Inflammatory macrophage (primary cell): ENCODE measurements around the gene ZBTB7B.
A peak's percentile ranks its signal among the peaks of the same experiment; 100 is the strongest.

Experiments
- DNase-seq, 2 donors: peaks; one replicate each; pipeline ENCODE4 v3.0.0-alpha.2; 2020 to 2022

ZBTB7B gene

DNA sequence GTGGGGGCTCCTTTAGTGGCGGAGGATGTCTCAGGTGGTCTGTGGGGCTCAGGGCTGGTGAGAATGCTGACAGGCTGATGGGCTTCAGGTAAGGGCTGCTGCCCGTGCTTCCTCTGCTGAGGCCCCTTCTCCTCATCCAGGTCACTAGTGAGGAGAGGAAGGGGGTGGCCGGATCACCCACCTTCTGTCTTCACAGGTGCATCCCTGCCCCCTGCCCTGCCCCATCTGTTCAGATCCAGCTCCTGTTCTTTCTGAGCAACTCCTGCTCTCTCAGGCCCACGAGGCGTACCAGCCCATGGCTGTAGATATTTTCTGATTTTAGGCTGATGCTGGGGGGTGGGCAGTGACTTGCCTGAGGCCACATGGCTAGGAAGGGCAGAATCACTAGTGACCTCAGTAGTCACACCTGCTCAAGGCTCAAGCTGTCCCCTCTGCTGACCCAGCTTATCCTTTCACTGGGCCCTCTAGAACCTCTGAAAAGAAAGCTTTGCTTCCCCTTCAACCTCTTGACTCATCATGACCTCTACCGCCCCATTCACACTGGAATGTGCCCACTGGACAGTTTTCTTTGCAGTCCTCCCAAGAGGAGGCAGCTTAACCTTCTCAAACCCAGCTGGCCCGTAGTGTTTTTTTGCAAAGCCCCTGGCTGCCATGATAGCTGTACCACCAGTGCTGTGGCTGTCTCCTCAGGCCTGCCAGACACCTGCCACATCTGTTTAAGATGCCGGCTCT lies 16.2 kb downstream of the ZBTB7B start:
- DNase-seq = no peak

- DNase-seq = no peak
Observed at GRCh38 chr1:155019377-155020245, 17.0 kb downstream of the ZBTB7B start.

GRCh38 chr1:155022136-155022926 lies 19.7 kb downstream of the ZBTB7B start:
- no peak for DNase-seq

DNA sequence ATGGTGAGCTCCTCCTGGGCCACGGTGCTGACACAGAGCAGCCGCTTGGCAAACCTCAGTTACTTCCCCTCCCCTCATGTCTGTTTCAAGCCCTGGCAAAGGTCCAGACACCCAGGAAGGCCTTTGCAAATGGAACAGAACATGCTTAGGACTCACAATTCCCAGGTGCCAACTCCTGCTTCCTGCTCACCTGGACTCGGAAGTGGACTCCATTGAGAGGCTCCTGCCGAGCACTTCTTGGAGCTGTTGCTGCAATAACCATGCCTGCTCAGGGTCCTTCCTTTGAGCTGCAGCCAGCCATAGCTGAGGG lies 20.3 kb downstream of the ZBTB7B start:
- peak in 1 of 2 donors; percentile 50 for DNase-seq

DNA sequence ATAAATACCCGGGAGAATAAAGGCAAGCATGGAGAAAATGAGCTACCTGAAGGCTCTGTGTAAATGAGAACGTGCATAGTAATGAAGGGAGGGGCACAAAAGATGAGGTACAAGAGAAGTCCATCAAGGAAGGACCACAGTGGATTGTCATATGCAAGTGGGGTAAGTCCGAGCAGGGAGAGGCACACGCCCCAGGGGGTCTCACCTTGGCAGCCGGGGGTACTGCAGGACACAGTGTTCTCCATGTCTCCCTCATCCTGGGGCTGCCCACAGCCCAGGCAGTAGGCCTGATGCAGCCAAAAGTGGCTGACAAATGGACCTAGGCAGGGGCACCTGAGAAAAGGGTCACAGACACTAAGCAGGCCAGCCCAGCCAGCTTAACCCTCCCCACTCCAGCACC lies 21.0 kb downstream of the ZBTB7B start:
- no peak for DNase-seq

DNA sequence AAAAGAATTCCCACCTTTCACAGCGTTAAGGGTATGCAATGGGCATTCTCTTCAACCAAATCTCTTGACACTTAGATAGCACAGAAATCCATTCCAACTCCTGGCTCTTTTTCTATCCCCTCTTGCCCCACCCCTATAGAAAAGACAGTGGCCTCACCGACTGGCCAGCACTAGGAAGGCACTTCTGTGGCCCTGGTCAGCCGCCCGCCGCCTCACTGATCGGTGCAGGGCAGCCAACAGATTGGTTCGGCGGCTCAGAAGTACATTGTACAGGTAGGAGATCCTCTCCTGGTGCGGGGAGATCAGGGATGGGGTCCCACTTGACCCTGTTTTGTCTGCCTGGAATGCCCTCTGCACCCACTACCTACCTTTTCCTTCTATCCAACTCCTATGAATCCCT lies 21.7 kb downstream of the ZBTB7B start:
- DNase-seq = no peak

- no peak for DNase-seq
Observed at GRCh38 chr1:155026154-155026553, 23.6 kb downstream of the ZBTB7B start.

DNA sequence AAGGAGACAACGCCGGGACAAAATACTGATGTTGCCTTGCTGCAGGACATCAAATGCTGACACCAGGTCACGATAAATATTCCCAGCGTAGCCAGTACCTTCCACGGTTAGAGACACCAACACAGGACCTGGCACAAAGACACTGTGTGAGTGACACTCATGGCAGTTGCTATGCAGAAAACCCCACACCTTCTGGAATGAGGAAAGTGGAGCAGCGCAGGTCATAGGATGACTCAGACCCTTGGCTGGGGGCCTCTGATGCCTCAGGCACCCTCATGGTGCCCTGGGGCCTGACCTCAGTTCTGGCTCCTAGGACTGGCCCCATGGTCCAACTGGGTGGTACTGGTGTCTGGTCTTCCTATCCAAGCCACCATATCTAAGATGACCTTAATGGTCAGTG lies 24.0 kb downstream of the ZBTB7B start:
- DNase-seq = no peak

DNA sequence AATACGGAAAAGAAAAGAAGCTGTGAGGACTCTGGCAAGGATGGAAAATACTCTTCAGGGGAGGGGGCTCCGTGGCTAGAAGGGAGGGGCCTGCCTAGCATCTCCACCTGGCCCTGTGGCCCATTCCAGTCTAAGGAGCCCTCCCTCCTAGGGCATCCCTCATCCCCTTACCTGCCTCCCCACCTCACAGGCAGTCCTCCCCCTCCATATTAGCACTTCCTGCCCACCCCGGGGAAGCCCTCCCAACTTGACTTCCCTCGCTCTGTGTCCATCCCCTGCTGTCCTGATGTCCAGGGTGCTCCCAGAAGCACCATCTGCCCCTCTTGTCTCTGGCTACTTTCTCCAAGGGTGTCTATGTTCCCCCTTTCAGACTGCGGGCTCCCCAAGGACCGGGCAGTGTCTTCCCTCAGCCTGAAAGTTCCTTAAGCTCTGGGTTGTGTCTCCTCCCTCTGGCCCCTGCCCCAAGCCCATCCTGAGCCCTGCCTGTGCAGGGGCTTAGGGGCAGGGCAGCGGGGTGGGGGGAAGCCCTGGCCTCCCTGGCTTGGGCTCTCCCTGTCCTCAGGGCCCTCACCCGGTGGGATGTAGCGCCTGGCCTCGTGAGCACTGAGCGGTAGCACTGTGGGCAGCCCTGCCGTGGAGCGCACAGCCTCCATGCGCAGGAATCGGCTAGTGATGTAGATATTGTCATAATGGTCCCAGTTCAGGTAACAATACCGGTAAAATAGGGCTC lies 27.1 kb downstream of the ZBTB7B start:
- no peak for DNase-seq

DNA sequence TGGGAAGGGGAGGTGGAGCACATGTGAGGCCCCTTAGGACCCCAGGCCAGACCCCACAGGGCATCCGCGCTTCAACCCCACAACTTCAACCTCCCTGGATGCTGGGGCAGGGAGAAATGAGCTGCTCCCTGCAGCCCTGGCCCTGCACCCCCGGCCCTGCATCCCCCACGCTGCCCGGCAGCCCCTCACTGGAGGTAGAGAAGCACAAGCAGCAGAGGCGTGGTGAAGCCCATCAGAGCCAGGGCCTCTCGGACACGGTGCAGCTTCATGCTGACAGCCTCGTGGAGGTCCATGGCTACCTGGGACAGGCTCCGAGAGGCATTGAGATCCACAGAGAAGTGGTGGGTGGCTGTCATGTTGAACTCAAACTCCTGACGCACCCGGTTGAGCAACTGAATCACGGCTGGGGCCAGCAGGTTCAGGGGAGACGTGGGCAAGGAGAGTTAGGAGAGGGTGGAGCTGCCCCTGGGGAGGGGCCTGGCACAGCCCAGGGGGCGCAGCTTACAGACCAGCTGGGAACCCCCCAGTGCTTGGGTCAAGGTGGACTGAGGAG lies 27.7 kb downstream of the ZBTB7B start:
- no peak for DNase-seq

GRCh38 chr1:155030899-155031298 lies 28.3 kb downstream of the ZBTB7B start:
- no peak for DNase-seq

DNA sequence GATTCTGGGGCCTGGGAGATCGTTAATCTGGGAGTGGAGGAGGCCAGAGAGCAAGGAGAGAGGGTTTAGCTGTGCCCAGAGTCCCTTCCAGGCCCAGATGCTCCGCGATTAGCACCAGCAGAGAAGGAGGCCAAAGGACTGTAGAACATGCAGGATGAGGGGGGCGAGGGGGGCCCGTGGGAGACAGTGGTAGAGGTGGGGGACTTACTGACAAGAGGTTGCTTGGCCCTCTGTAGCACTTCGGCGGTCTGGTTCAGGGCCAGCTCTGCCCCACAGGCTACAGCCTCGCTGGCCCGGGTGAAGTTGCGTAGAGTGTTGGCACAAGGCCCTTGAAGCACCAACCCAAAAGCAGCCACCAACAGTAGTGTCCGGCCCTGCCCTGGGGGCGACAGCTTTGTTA lies 30.3 kb downstream of the ZBTB7B start:
- no peak for DNase-seq

- no peak for DNase-seq
Observed at GRCh38 chr1:155033524-155033923, 30.9 kb downstream of the ZBTB7B start, which contains the start of the genes DCST1 and DCST2. DCST1 (plus strand) TSS chr1:155033824; CDS start chr1:155034037, 213 bp downstream. DCST2 (minus strand) TSS chr1:155033781; CDS start chr1:155033701, 80 bp downstream.

GRCh38 chr1:155034318-155035208 lies 32.0 kb downstream of the ZBTB7B start:
- no peak for DNase-seq

DNA sequence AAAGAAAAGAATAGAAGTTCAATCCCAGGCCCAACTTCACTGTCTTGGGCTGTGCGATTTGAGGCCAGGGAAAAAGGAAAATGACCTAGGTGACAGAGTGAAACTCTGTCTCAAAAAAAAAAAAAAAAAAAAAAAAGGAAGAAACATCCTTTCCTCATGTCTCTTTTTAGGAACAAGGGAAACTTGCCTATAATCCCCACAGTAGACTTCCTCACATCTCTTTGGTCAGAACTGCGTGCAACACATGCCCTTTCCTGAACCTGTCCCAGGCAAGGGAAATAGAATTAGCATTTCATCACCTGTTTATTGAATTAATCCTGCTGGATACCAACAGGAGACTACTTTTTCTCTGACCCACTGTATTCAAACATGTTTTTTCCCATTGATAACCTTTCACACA lies 33.3 kb downstream of the ZBTB7B start:
- peak; percentile 51 to 58 for DNase-seq

DNA sequence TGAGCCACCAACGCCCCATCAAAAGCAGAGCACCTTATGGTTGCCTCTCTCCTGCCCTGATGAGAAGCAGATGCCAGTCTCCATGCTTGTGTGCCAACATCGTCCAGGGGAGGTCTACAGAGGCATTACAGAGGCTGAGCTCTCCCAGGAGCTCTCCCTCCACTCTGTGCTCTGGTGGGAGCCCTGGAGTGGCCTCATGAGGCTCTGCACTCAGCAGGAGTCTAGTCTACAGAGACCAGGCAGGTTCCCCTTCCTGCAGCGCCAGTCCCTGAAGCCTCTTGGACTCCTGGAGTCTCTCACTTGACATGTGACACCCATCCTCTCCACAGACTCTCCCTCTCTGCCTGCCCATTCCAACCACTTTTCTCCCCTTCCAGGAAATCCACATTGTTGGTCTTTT lies 34.4 kb downstream of the ZBTB7B start:
- no peak for DNase-seq

DNA sequence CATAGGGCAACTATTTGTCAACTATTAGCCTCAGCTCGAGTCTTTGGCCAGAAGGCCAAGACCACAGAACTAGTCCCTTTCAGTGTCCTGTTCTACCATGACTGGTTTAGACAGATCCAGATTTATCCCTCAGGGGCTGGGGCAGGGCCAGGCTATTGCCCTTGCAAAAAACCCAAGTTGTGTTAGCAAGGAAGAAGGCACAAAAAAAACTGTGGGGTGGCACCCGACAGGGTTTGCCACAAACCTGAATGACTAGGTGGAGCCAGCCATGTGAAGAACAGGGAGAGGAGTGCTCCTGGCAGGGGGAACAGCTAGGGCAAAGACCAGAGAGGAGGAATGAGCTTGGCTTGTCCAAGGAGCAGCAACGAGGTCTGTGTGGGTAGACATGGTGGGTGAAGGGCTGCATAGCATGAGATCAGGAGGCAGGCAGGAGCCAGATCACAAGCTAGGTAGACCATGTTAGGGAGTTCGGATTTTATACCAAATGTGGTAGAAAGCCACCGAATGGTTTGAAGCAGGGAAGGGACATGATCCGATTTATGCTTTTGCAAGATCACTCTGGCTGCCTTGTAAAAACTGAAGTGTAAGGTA lies 35.3 kb downstream of the ZBTB7B start:
- DNase-seq = no peak

DNA sequence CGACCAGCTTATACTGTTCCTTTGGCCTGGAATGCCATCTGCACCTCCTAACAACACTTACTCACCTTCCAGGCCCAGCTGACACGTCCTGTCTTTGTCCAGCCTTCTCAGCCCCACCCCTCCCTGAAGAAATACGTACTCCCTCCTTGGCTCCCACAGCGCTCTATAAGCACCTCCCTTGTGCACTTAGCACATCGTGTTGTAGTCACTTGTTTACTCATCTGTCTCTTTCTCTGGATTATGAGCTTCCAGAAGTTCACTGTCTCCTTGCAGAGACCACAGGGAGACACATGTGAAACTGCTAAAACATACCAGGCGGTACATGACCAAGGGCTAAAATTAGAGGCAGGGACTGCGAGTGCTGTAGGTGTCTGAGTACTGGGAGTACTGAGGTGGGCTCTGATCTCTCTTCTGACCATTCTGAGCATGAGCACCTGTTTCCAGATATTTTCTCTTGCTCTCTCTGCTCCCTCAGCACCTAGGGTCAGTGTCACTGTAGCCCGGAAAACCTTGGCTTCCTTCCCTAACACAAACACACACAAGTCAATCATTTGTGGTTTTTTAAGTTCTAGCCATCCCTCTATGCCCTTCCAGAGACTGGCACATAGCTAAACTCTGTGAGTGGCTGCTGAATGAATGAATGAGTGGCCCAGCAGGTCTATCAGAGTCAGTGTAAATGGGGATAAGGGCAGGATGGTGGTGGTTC lies 36.2 kb downstream of the ZBTB7B start:
- no peak for DNase-seq

- DNase-seq = no peak
Observed at GRCh38 chr1:155039308-155039669, 36.7 kb downstream of the ZBTB7B start.
